ENCODE measurements around the gene CABCOCO1.

DNA sequence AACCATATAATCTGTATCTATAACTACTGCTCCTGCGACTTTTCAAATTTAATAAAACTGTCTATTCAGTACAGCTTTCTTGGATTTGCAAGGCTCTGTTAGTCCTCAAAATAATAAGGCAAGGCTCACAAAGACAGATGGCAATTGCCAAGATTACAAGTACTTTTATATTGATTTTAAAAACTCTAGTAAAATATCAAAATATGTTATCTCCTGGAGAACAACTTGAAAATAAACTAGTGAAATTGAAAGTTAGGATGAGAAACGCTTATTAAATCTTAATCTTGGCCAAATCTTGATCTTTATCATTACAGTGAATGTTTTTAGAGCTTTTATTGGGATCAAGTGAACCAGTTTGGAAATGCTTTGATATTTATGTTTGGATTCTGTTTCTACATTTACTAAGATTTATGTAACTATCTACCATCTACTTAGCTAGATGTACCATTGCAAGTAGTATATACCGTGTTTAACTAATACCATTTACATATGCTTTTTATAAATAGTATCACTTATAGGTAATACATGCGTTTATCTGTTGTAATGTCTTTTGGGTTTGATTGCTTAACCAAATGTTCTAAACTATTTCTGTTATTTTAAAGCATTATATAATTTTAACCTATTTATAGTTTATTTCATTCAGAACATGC lies 70.0 kb downstream of the CABCOCO1 start:
- TF ChIP-seq ZBTB7A (IDR thresholded peaks at IDR 0.05; ENCODE audit: low read depth) (no peak), TEAD4 (IDR thresholded peaks at IDR 0.05) (no peak), TCF12 (IDR thresholded peaks at IDR 0.05; ENCODE audit: low read depth) (no peak), YY1 (IDR thresholded peaks at IDR 0.05; ENCODE audit: low read depth) (no peak), EP300 (IDR thresholded peaks at IDR 0.05; ENCODE audit: borderline replicate concordance) (no peak), NFIC (IDR thresholded peaks at IDR 0.05) (no peak), MAX (IDR thresholded peaks at IDR 0.05) (no peak), TAF1 (IDR thresholded peaks at IDR 0.05; ENCODE audit: low read depth) (no peak), RAD21 (IDR thresholded peaks at IDR 0.05; ENCODE audit: low read depth) (no peak)
